ENCODE data around the gene HTR2C.
"Not testable (repeated sequence)": the region's sequence is repeated elsewhere in the genome, so short reads cannot be mapped to it uniquely, and the experiment has no call there.

HTR2C gene

GRCh38 chrX:114715096-114715495, 131.2 kb downstream of the HTR2C start:
- DNase-seq (ENCODE audit: low spot score) = no peak

- DNase-seq (ENCODE audit: low spot score) = no peak
Measured at GRCh38 chrX:114717921-114718320, 134.0 kb downstream of the HTR2C start.

GRCh38 chrX:114766541-114766940, 182.7 kb downstream of the HTR2C start:
- DNase-seq (ENCODE audit: low spot score) = no peak

GRCh38 chrX:114774691-114775090, 190.8 kb downstream of the HTR2C start:
- no peak for DNase-seq (ENCODE audit: low spot score)

- no peak for DNase-seq (ENCODE audit: low spot score)
Measured at GRCh38 chrX:114782925-114783324, 199.0 kb downstream of the HTR2C start.

- DNase-seq (ENCODE audit: low spot score) = no peak
Measured at GRCh38 chrX:114787061-114787460, 203.2 kb downstream of the HTR2C start.

- no peak for DNase-seq (ENCODE audit: low spot score)
Measured at GRCh38 chrX:114797494-114797893, 213.6 kb downstream of the HTR2C start.

GRCh38 chrX:114798907-114799306, 215.0 kb downstream of the HTR2C start:
- DNase-seq (ENCODE audit: low spot score) = no peak

- DNase-seq (ENCODE audit: low spot score) = no peak
Measured at GRCh38 chrX:114800719-114801118, 216.8 kb downstream of the HTR2C start.

GRCh38 chrX:114819509-114819908, 235.6 kb downstream of the HTR2C start:
- DNase-seq (ENCODE audit: low spot score) = no peak

GRCh38 chrX:114841051-114841450, 257.2 kb downstream of the HTR2C start:
- DNase-seq (ENCODE audit: low spot score) = no peak

- DNase-seq (ENCODE audit: low spot score) = no peak
Measured at GRCh38 chrX:114842181-114842580, 258.3 kb downstream of the HTR2C start.

GRCh38 chrX:114889481-114889880, 305.6 kb downstream of the HTR2C start:
- no peak for DNase-seq (ENCODE audit: low spot score)

GRCh38 chrX:114903618-114904017, 319.7 kb downstream of the HTR2C start:
- no peak for DNase-seq (ENCODE audit: low spot score)

GRCh38 chrX:114905251-114905650, 321.4 kb downstream of the HTR2C start:
- no peak for DNase-seq (ENCODE audit: low spot score)

GRCh38 chrX:114906984-114907510, 323.2 kb downstream of the HTR2C start:
- DNase-seq (ENCODE audit: low spot score) = no peak

GRCh38 chrX:114924423-114924822, 340.5 kb downstream of the HTR2C start:
- no peak for DNase-seq (ENCODE audit: low spot score)

GRCh38 chrX:114924856-114925255, 341.0 kb downstream of the HTR2C start:
- DNase-seq (ENCODE audit: low spot score) = no peak

- DNase-seq (ENCODE audit: low spot score) = no peak
Measured at GRCh38 chrX:114930227-114930626, 346.3 kb downstream of the HTR2C start.

GRCh38 chrX:114932550-114932949, 348.7 kb downstream of the HTR2C start:
- DNase-seq (ENCODE audit: low spot score) = no peak

- DNase-seq (ENCODE audit: low spot score) = not testable (repeated sequence)
Measured at GRCh38 chrX:114933291-114933690, 349.4 kb downstream of the HTR2C start.

GRCh38 chrX:114937090-114937489, 353.2 kb downstream of the HTR2C start:
- not testable (repeated sequence) for DNase-seq (ENCODE audit: low spot score)

- no peak for DNase-seq (ENCODE audit: low spot score)
Measured at GRCh38 chrX:114952696-114953095, 368.8 kb downstream of the HTR2C start.

Data from hematopoietic multipotent progenitor cell treated with erythropoietin and hydrocortisone succinate and interleukin-3 and kit ligand, for 15 days (in vitro differentiated cells).